Dendritic cell treated with granulocyte-macrophage colony-stimulating factor and Interleukin-4, amounts not matched to agents 40 ng/mL and 50 ng/mL, for 4 days (primary cell): ENCODE measurements around the gene SLC16A3.
"Not testable (repeated sequence)": the region's sequence is repeated elsewhere in the genome, so short reads cannot be mapped to it uniquely, and the experiment has no call there.

Experiments used
- H3K27ac Mint-ChIP-seq: one replicate; pipeline ENCODE4 v1.8.0; 2022; ENCODE audit warnings: mild to moderate bottlenecking, mixed read lengths
- H3K27me3 Mint-ChIP-seq: one replicate; pipeline ENCODE4 v1.8.0; 2022; ENCODE audit warnings: mild to moderate bottlenecking, mixed read lengths
- H3K36me3 Mint-ChIP-seq: one replicate; pipeline ENCODE4 v1.8.0; 2022; ENCODE audit warnings: low read depth, mixed read lengths
- H3K4me1 Mint-ChIP-seq: one replicate; pipeline ENCODE4 v1.8.0; 2022; ENCODE audit warnings: low read depth, mixed read lengths
- H3K4me3 Mint-ChIP-seq: one replicate; pipeline ENCODE4 v1.8.0; 2022; ENCODE audit warnings: mild to moderate bottlenecking, moderate library complexity, mixed read lengths
- H3K9me3 Mint-ChIP-seq: one replicate; pipeline ENCODE4 v1.8.0; 2022; ENCODE audit warnings: mixed read lengths
- intact Hi-C: fragments of 100-400 bp; cut with micrococcal nuclease; formaldehyde crosslinking; loops from one replicate; pipeline ENCODE4 v1.15.0; 2022

Gene SLC16A3

DNA sequence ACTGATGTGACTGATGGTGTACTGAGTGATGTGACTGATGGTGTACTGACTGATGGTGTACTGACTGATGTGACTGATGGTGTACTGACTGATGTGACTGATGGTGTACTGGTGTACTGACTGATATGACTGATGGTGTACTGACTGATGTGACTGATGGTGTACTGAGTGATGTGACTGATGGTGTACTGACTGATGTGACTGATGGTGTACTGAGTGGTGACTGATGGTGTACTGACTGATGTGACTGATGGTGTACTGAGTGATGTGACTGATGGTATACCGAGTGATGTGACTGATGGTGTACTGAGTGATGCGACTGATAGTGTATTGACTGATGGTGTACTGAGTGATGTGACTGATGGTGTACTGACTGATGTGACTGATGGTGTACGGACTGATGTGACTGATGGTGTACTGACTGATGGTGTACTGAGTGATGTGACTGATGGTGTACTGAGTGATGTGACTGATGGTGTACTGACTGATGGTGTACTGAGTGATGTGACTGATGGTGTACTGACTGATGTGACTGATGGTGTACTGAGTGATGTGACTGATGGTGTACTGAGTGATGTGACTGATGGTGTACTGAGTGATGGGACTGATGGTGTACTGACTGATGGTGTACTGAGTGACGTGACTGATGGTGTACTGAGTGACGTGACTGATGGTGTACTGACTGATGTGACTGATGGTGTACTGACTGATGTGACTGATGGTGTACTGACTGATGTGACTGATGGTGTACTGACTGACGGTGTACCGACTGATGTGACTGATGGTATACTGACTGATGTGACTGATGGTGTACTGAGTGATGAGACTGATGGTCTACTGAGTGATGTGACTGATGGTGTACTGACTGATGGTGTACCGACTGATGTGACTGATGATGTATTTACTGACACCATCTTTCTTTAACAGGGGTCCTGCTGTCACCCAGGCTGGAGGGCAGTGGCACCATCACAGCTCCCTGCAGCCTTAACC is 31.4 kb downstream of the SLC16A3 start:
- peaks cover 100% of the 10 kb centered on the region for H3K36me3 Mint-ChIP-seq
- H3K27ac Mint-ChIP-seq, result not testable (repeated sequence)
- H3K4me1 Mint-ChIP-seq, result peaks cover 20% of the 10 kb centered on the region

DNA sequence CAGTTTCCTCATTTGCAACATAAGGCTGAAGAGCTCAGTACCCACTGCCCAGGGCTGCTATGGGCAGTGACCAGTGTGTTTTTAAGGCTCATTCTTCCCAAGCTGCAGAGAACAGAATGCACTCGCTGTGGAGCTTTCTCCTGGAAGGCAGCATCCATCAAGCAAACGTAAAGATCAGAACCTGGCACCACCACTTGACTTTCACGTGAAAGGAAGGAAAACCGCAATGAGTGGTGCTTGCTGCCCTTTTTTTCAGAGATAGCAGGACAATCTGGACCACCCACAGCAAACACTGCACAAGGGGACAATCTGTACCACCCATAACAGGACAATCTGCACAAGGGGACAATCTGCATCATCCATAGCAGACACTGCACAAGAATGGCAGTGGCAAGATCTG is 33.5 kb downstream of the SLC16A3 start:
- no peak overlapping the region for H3K27ac Mint-ChIP-seq
- no peak overlapping the region for H3K4me3 Mint-ChIP-seq
- intact Hi-C loops, result loop anchor here (10.0 kb wide), 1 partner anchor 52 kb away; the partner anchor contains the start of gene CD7
- no peaks in the 10 kb centered on the region for H3K27me3 Mint-ChIP-seq
- no peaks in the 10 kb centered on the region for H3K9me3 Mint-ChIP-seq
- H3K36me3 Mint-ChIP-seq, result peaks cover 100% of the 10 kb centered on the region
- peaks cover 32% of the 10 kb centered on the region for H3K4me1 Mint-ChIP-seq

More for the DNA sequence above, 31.4 kb downstream of the SLC16A3 start:
- not testable (repeated sequence) for H3K4me3 Mint-ChIP-seq, H3K27me3 Mint-ChIP-seq, H3K9me3 Mint-ChIP-seq
- intact Hi-C loops, result loop anchor here (10.0 kb wide), 1 partner anchor 55 kb away; the partner anchor contains the start of gene CD7

GRCh38 chr17:82263641-82264040 is 34.8 kb downstream of the SLC16A3 start:
- Mint-ChIP-seq H3K9me3 (no peaks in the 10 kb centered on the region), H3K36me3 (peaks cover 100% of the 10 kb centered on the region)

GRCh38 chr17:82266142-82266541 is 37.3 kb downstream of the SLC16A3 start:
- Mint-ChIP-seq H3K4me3 (no peak overlapping the region), H3K36me3 (peaks cover 100% of the 10 kb centered on the region), H3K4me1 (peaks cover 55% of the 10 kb centered on the region), H3K27ac (peak overlapping the region; percentile 8), H3K9me3 (no peaks in the 10 kb centered on the region), H3K27me3 (no peaks in the 10 kb centered on the region)
- intact Hi-C loops, result loop anchor here (10.0 kb wide), 1 partner anchor 49 kb away; the partner anchor contains the start of gene CD7

More at GRCh38 chr17:82263641-82264040, 34.8 kb downstream of the SLC16A3 start:
- intact Hi-C loops, result loop anchor here (10.0 kb wide), 1 partner anchor 51 kb away; the partner anchor contains the start of gene CD7
- Mint-ChIP-seq H3K4me1 (peaks cover 45% of the 10 kb centered on the region), H3K27me3 (no peaks in the 10 kb centered on the region), H3K4me3 (no peak overlapping the region), H3K27ac (no peak overlapping the region)

DNA sequence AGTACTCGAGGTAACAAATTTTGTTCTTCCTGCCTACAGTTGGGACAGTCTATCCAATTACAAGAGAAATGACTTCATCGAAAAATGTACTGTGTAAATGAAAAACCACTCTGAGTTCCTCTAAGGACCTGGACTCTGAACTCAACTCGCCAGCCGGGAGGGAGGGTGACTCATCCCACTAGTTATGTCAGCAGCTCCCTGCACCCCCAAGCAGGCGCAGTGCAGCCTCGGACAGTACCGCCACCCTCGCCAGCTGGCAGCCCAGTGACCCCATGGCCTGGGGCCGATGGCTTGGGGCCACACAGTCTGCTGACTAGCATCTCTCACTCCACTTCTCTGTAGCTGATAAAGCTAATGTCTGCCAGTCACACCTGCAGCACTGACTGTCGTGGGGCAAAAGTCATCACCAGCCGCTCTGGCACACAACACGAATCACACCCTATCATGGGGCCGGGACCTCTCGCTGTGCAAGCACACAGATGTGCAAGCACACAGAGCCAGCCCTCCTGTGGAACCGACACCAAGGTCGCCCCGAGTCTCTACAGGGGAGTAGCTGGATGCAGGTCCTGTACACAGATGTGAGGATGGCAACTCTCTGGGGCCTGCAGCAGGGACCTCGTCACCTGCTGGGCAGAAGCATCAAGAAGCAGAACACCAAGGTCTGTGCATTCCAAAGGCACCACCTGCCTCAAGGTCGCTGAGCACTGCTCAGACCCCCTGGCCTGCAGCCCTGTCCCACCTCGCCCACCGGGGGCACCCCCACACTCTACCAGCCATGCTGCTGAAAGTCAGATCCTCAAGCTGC is 38.9 kb downstream of the SLC16A3 start:
- H3K36me3 Mint-ChIP-seq, result peaks cover 100% of the 10 kb centered on the region
- H3K9me3 Mint-ChIP-seq, result no peaks in the 10 kb centered on the region
- H3K4me3 Mint-ChIP-seq, result peak overlapping the region; percentile 45
- no peaks in the 10 kb centered on the region for H3K27me3 Mint-ChIP-seq
- peaks cover 70% of the 10 kb centered on the region for H3K4me1 Mint-ChIP-seq
- H3K27ac Mint-ChIP-seq, result peak overlapping the region; percentile 72
- intact Hi-C loops, result loop anchor here (10.0 kb wide), 1 partner anchor 47 kb away; the partner anchor contains the start of gene CD7

GRCh38 chr17:82269138-82269881 is 40.5 kb downstream of the SLC16A3 start:
- peak overlapping the region; percentile 41 for H3K27ac Mint-ChIP-seq
- H3K27me3 Mint-ChIP-seq, result no peaks in the 10 kb centered on the region
- intact Hi-C loops, result loop anchor here (10.0 kb wide), 1 partner anchor 45 kb away; the partner anchor contains the start of gene CD7
- no peaks in the 10 kb centered on the region for H3K9me3 Mint-ChIP-seq
- H3K4me1 Mint-ChIP-seq, result peaks cover 70% of the 10 kb centered on the region
- H3K4me3 Mint-ChIP-seq, result no peak overlapping the region
- H3K36me3 Mint-ChIP-seq, result peaks cover 92% of the 10 kb centered on the region

DNA sequence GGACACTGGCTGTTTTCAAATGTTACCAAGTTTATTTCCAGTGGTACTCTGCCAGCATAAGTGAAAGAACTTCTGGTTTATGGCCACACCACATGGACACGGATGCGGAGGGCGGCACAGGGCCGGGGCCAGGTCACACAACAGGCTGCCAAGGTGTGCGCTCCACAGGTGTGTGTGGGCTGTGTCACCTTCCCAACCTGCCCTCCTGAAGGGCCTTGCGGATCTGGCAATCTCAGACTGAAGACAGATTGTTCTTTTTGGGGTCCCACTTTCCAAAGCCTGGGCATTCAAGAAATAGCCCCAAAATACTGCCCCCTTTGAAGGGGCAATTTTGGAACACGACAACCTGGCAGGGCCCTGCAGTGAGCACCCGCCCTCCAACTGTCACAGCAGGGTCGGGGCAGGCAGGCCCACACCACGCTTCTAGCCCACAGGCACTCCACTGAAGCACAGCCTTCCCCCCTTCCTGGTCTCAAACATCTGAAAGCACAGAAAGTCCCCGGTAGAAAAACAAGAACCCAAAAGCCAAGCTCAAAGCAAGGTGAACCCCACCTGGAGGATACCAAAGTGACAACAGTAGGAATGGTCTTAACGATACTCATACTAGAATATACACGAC is 41.1 kb downstream of the SLC16A3 start:
- peak overlapping the region; percentile 7 for H3K4me3 Mint-ChIP-seq
- no peaks in the 10 kb centered on the region for H3K27me3 Mint-ChIP-seq
- H3K9me3 Mint-ChIP-seq, result no peaks in the 10 kb centered on the region
- H3K4me1 Mint-ChIP-seq, result peaks cover 73% of the 10 kb centered on the region
- intact Hi-C loops, result loop anchor here (10.0 kb wide), 1 partner anchor 45 kb away; the partner anchor contains the start of gene CD7
- H3K27ac Mint-ChIP-seq, result peak overlapping the region; percentile 41
- H3K36me3 Mint-ChIP-seq, result peaks cover 85% of the 10 kb centered on the region

DNA sequence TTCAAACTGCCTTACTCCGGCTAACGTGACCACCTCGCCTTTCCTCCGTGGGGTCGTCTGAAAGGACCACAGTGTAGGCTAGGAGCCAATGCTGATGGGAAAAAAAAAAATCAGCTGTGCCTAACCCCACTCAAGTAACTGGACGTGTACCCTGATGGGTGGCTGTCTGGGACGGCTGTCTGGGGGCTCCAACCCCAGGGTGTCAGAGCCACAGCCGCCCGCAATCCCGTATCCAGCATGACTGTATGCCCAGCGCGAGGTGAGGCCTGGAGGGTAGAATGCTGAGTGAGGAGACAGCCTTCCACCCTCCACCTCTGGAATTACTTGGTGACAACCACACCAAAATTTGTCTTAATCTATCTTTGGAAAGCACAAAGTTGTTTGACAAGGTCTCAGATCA is 41.8 kb downstream of the SLC16A3 start:
- Mint-ChIP-seq H3K27me3 (no peaks in the 10 kb centered on the region), H3K4me1 (peaks cover 76% of the 10 kb centered on the region), H3K9me3 (no peaks in the 10 kb centered on the region), H3K36me3 (peaks cover 79% of the 10 kb centered on the region), H3K4me3 (peak overlapping the region; percentile 7), H3K27ac (peak overlapping the region; percentile 41)
- intact Hi-C loops, result no loop called here

DNA sequence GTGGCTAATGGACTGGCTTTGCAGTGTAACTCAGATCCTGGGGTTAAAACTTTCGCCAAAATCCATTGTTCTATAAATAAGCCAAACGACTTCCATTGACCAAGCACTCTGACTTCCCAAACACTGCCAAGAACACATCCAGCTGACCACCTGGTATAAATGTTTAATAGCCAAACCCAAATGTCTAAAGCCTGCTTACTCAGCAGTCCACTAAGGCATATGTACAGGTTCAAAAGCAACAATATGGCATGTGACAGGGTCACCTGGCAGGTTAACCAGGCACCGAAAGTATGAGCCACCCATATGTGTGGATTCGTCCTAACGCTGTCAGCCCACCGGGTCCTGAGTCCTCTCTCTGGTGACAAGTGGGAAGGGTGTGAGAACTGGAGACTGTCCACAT is 42.6 kb downstream of the SLC16A3 start:
- Mint-ChIP-seq H3K9me3 (no peaks in the 10 kb centered on the region), H3K36me3 (peaks cover 71% of the 10 kb centered on the region), H3K4me1 (peaks cover 72% of the 10 kb centered on the region), H3K27ac (no peak overlapping the region), H3K4me3 (no peak overlapping the region), H3K27me3 (no peaks in the 10 kb centered on the region)
- intact Hi-C loops, result no loop called here

GRCh38 chr17:82272495-82273326 is 43.9 kb downstream of the SLC16A3 start:
- intact Hi-C loops, result no loop called here
- no peaks in the 10 kb centered on the region for H3K9me3 Mint-ChIP-seq
- H3K27ac Mint-ChIP-seq, result peak overlapping the region; percentile 99
- H3K4me1 Mint-ChIP-seq, result peaks cover 73% of the 10 kb centered on the region
- peaks cover 59% of the 10 kb centered on the region for H3K36me3 Mint-ChIP-seq
- peak overlapping the region; percentile 89 for H3K4me3 Mint-ChIP-seq
- H3K27me3 Mint-ChIP-seq, result no peaks in the 10 kb centered on the region

- peak within 1 kb of the TSS; percentile 99 for H3K27ac Mint-ChIP-seq
- no peaks in the 10 kb centered on the region for H3K9me3 Mint-ChIP-seq
- peaks cover 73% of the 10 kb centered on the region for H3K4me1 Mint-ChIP-seq
- intact Hi-C loops, result no loop called here
- no peaks in the 10 kb centered on the region for H3K27me3 Mint-ChIP-seq
- peaks cover 57% of the 10 kb centered on the region for H3K36me3 Mint-ChIP-seq
- H3K4me3 Mint-ChIP-seq, result peak within 1 kb of the TSS; percentile 89
These were observed 44.7 kb downstream of the SLC16A3 start, which contains the start of gene CSNK1D for GRCh38 chr17:82273327-82274133. Gene CSNK1D, minus strand, starts transcription at chr17:82273700. Its CDS starts 319 bp downstream, at chr17:82273381.
